Erythroblast (primary cell): ENCODE results near the gene FCER1G.
A peak's percentile ranks its signal among the peaks of the same experiment; 100 is the strongest.

Experiments used
- DNase-seq, 2 experiments: peaks; one replicate each; lab custom pipeline; 2025; lab: John Stamatoyannopoulos, UW
- GATA1 ChIP-seq: IDR thresholded peaks from 2 replicates; pipeline ENCODE4 v1.6.1; 2011; ENCODE audit warnings: low read depth, mild to moderate bottlenecking, control low read depth, low read length, moderate library complexity
- POLR2A ChIP-seq: IDR thresholded peaks from 2 replicates; pipeline ENCODE4 v1.6.1; 2011; ENCODE audit warnings: mild to moderate bottlenecking, low read length

Gene FCER1G

GRCh38 chr1:161193561-161194235, 21.4 kb upstream of the FCER1G start:
- TF ChIP-seq GATA1 (no peak), POLR2A (no peak)
- DNase-seq: no peak

GRCh38 chr1:161195171-161195570, 19.9 kb upstream of the FCER1G start:
- no peak for DNase-seq
- no peak for TF ChIP-seq POLR2A
- no peak for TF ChIP-seq GATA1

- DNase-seq: no peak
- TF ChIP-seq POLR2A (no peak), GATA1 (no peak)
Measured at GRCh38 chr1:161196111-161196510, 19.0 kb upstream of the FCER1G start.

- no peak for DNase-seq
- TF ChIP-seq POLR2A (no peak), GATA1 (no peak)
Measured at GRCh38 chr1:161196521-161197451, 18.3 kb upstream of the FCER1G start.

GRCh38 chr1:161197560-161198193, 17.4 kb upstream of the FCER1G start:
- no peak for DNase-seq
- TF ChIP-seq POLR2A: no peak
- no peak for TF ChIP-seq GATA1

GRCh38 chr1:161198194-161198896, 16.8 kb upstream of the FCER1G start:
- peak; percentile 20 to 36 for DNase-seq
- TF ChIP-seq GATA1 (no peak), POLR2A (no peak)

- no peak for TF ChIP-seq GATA1
- no peak for TF ChIP-seq POLR2A
- DNase-seq: no peak
Measured at GRCh38 chr1:161198897-161199431, 16.1 kb upstream of the FCER1G start, which contains the start of gene ADAMTS4. Gene ADAMTS4, minus strand, starts transcription at chr1:161199054. Its CDS starts 427 bp downstream, at chr1:161198627.

GRCh38 chr1:161199506-161200139, 15.5 kb upstream of the FCER1G start:
- no peak for TF ChIP-seq POLR2A
- no peak for TF ChIP-seq GATA1
- DNase-seq: no peak

GRCh38 chr1:161200421-161200991, 14.6 kb upstream of the FCER1G start:
- no peak for TF ChIP-seq POLR2A
- TF ChIP-seq GATA1: no peak
- no peak for DNase-seq

- DNase-seq: no peak
- no peak for TF ChIP-seq POLR2A
- no peak for TF ChIP-seq GATA1
Measured at GRCh38 chr1:161200992-161201835, 13.9 kb upstream of the FCER1G start.
